Cardiac muscle cell (in vitro differentiated cells and primary cell): ENCODE results near the gene RILPL1. TPM values are rescaled to one million over a fixed set of nuclear protein-coding genes. Genes with fewer than 3 reads are reported as not detected.
"Not testable (repeated sequence)": the region's sequence is repeated elsewhere in the genome, so short reads cannot be mapped to it uniquely, and the experiment has no call there.

Source experiments
- DNase-seq, 2 donors: peaks; one replicate each; pipeline versions ENCODE4 v3.0.0 to v3.0.0-alpha.2; 2010 to 2017; ENCODE audit warnings: low read depth in 1 of 2, low spot score in 1 of 2
- H3K27ac ChIP-seq: fragments of 200-600 bp; sonication (generic); 2 replicates; pipeline ENCODE4 v1.5.1; 2016
- H3K27me3 ChIP-seq: fragments of 200-600 bp; sonication (generic); 2 replicates; pipeline ENCODE4 v1.6.0; 2016; ENCODE audit warnings: control low read depth
- H3K36me3 ChIP-seq: fragments of 200-600 bp; sonication (generic); 2 replicates; pipeline ENCODE4 v1.5.1; 2016; ENCODE audit warnings: control low read depth
- H3K4me1 ChIP-seq: fragments of 200-600 bp; sonication (generic); 2 replicates; pipeline ENCODE4 v1.8.1; 2017; ENCODE audit warnings: low read depth, mild to moderate bottlenecking, mixed run types
- H3K4me3 ChIP-seq: fragments of 200-600 bp; sonication (generic); 2 replicates; pipeline ENCODE4 v1.5.1; 2016; ENCODE audit warnings: mild to moderate bottlenecking
- H3K9me3 ChIP-seq: fragments of 200-600 bp; sonication (generic); 2 replicates; pipeline ENCODE4 v1.5.1; 2017; ENCODE audit warnings: low read depth, mild to moderate bottlenecking, control low read depth
- CTCF ChIP-seq: IDR thresholded peaks from 2 replicates; pipeline ENCODE4 v1.5.1; 2012; ENCODE audit warnings: low read depth, mild to moderate bottlenecking, low read length
- polyA plus RNA-seq: library from polyadenylated mRNA; unstranded; fragments of >200 nt; fragmentation: Nextera tagmentation; extraction: Ambion mirVana; gene quantifications from 2 replicates; pipeline ENCODE4 v1.2.1, GENCODE V29; 2016
- total RNA-seq: library from RNA; depleted of rRNA; stranded (reverse); fragments of >200 nt; gene quantifications from 2 replicates; pipeline ENCODE4 v1.2.3, GENCODE V29; 2016

Gene RILPL1
- total and polyA plus RNA-seq, 2 experiments from 2014 or later, result 57.8 to 68.4 TPM

GRCh38 chr12:123572391-123572790, 38.9 kb upstream of the RILPL1 start:
- no peaks in the 10 kb centered on the region for H3K36me3 ChIP-seq
- no peaks in the 10 kb centered on the region for H3K4me1 ChIP-seq
- no peak for DNase-seq
- no peak for TF ChIP-seq CTCF
- no peaks in the 10 kb centered on the region for H3K27me3 ChIP-seq
- H3K27ac ChIP-seq, result no peak overlapping the region
- H3K9me3 ChIP-seq, result no peaks in the 10 kb centered on the region
- no peak overlapping the region for H3K4me3 ChIP-seq

DNA sequence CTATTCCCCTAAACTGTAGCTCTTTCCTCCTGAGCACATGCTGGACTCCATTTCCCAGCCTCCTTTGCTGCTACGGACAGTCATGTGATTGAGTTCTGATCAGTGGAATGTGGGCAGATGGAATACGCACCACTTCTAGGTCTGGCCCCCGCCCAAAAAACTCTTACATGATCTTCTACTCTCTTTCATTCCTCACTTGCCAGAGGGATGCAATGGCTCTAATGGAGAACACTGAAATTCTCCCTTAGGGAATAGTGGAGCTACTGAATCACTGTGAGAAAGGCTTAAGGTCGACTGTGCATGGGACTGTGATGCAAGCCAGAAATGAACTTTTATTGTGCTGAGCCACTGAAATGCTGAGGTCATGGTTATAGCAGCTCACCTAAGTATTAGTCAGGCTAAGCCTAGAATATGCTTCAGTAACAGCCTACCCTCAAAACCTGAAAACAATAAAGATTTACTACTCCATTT, 37.9 kb upstream of the RILPL1 start:
- Histone ChIP-seq H3K36me3 (no peaks in the 10 kb centered on the region), H3K4me3 (no peak overlapping the region), H3K27me3 (no peaks in the 10 kb centered on the region), H3K27ac (no peak overlapping the region), H3K9me3 (no peaks in the 10 kb centered on the region), H3K4me1 (no peaks in the 10 kb centered on the region)
- peak; percentile 34 to 92 for DNase-seq
- TF ChIP-seq CTCF, result no peak

DNA sequence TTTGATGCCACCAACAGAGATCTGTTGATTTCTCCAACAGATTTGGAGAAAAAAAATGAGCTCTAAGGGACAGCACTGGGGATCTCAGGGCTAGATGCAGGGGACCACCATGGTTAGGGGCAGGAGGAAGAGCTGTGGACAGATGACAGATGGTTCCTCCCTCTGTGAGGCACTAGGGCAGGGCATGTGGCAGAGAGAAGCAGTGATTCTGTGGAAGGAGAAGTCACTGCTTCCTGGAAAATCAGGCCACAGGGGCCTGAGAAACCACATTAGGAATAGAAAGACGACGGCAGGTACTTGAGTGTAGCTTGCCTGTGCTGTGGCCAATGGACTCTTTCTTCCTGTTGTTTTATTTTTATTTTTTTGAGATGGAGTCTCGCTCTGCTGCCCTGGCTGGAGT, 25.9 kb upstream of the RILPL1 start:
- no peak for DNase-seq
- TF ChIP-seq CTCF, result no peak
- no peaks in the 10 kb centered on the region for H3K27me3 ChIP-seq
- no peaks in the 10 kb centered on the region for H3K4me1 ChIP-seq
- H3K9me3 ChIP-seq, result no peaks in the 10 kb centered on the region
- no peak overlapping the region for H3K4me3 ChIP-seq
- no peak overlapping the region for H3K27ac ChIP-seq
- no peaks in the 10 kb centered on the region for H3K36me3 ChIP-seq

GRCh38 chr12:123558487-123558886, 25.0 kb upstream of the RILPL1 start:
- not testable (repeated sequence) for DNase-seq, H3K36me3 ChIP-seq, H3K9me3 ChIP-seq, H3K4me1 ChIP-seq, H3K27ac ChIP-seq, H3K4me3 ChIP-seq, H3K27me3 ChIP-seq

- H3K27me3 ChIP-seq, H3K4me3 ChIP-seq, H3K36me3 ChIP-seq, H3K9me3 ChIP-seq, DNase-seq, H3K4me1 ChIP-seq, H3K27ac ChIP-seq: not testable (repeated sequence)
Observed at GRCh38 chr12:123554843-123555242, 21.3 kb upstream of the RILPL1 start.

GRCh38 chr12:123554136-123554535, 20.6 kb upstream of the RILPL1 start:
- H3K36me3 ChIP-seq, H3K27me3 ChIP-seq, H3K27ac ChIP-seq, H3K9me3 ChIP-seq, DNase-seq, H3K4me1 ChIP-seq, H3K4me3 ChIP-seq: not testable (repeated sequence)

GRCh38 chr12:123550700-123551099, 17.2 kb upstream of the RILPL1 start:
- DNase-seq, result no peak
- no peak for TF ChIP-seq CTCF
- no peaks in the 10 kb centered on the region for H3K36me3 ChIP-seq
- H3K9me3 ChIP-seq, result no peaks in the 10 kb centered on the region
- no peak overlapping the region for H3K4me3 ChIP-seq
- no peaks in the 10 kb centered on the region for H3K4me1 ChIP-seq
- no peak overlapping the region for H3K27ac ChIP-seq
- no peaks in the 10 kb centered on the region for H3K27me3 ChIP-seq
